ENCODE results near the gene SUSD1.

- TF ChIP-seq POLR2A (IDR thresholded peaks at IDR 0.05; ENCODE audit: borderline replicate concordance, extremely low read depth, insufficient read depth, insufficient read length) (no peak), CTCF (IDR thresholded peaks at IDR 0.05 in 2 of 3, conservative IDR thresholded peaks at IDR 0.05 in 1 of 3; ENCODE audit: borderline replicate concordance in 1 of 3, insufficient read depth in 1 of 3, low read depth in 2 of 3, low read length in 2 of 3) (no peak), ZNF274 (IDR thresholded peaks at IDR 0.05; ENCODE audit: low read depth, low read length) (no peak), RAD21 (IDR thresholded peaks at IDR 0.05; ENCODE audit: low read depth) (no peak), REST (IDR thresholded peaks at IDR 0.05; ENCODE audit: low read depth) (no peak), EGR1 (IDR thresholded peaks at IDR 0.05; ENCODE audit: low read depth) (no peak), POLR2AphosphoS5 (IDR thresholded peaks at IDR 0.05; ENCODE audit: low read depth, low read length) (no peak), YY1 (IDR thresholded peaks at IDR 0.05; ENCODE audit: extremely low read depth, insufficient replicate concordance, low read depth, low read length) (no peak), SRF (IDR thresholded peaks at IDR 0.05; ENCODE audit: low read depth) (no peak)
Measured at GRCh38 chr9:112159781-112160180, 15.3 kb downstream of the SUSD1 start.

Data from HCT116 (cell line).